ENCODE measurements around the gene NDST3.

Gene NDST3

GRCh38 chr4:118120120-118120760 is 86.0 kb downstream of the NDST3 start:
- no peaks in the 10 kb centered on the region for H3K4me1 ChIP-seq (ENCODE audit: insufficient read depth, low read length)
- no peaks in the 10 kb centered on the region for H3K9me3 ChIP-seq (ENCODE audit: insufficient read depth, low read length, severe bottlenecking)
- no peaks in the 10 kb centered on the region for H3K27me3 ChIP-seq (ENCODE audit: insufficient read depth, low read length, poor library complexity)
- DNase-seq (peak; percentile 17), ATAC-seq (ENCODE audit: insufficient read depth, low read depth) (peak; percentile 52)
- H3K4me2 ChIP-seq (ENCODE audit: insufficient read depth, low read length) = no peak overlapping the region
- no peak overlapping the region for H3K4me3 ChIP-seq (ENCODE audit: low read depth in 1 of 2, low read length in 2 of 2)
- H3K79me2 ChIP-seq (ENCODE audit: insufficient read depth, low read length) = peaks cover 6% of the 10 kb centered on the region; the same call in 1 of the 2 replicates
- no peak overlapping the region for H3K9ac ChIP-seq (ENCODE audit: low read depth, low read length)
- peak overlapping the region; percentile 25; the same call in 1 of the 2 replicates for H3K27ac ChIP-seq (ENCODE audit: low read length)
- no peaks in the 10 kb centered on the region for H4K20me1 ChIP-seq (ENCODE audit: insufficient read depth, low read length)
- TF ChIP-seq EZH2 (IDR thresholded peaks at IDR 0.05; ENCODE audit: borderline replicate concordance, low read depth, low read length, severe bottlenecking) = no peak
- TF ChIP-seq, protein P1, sequence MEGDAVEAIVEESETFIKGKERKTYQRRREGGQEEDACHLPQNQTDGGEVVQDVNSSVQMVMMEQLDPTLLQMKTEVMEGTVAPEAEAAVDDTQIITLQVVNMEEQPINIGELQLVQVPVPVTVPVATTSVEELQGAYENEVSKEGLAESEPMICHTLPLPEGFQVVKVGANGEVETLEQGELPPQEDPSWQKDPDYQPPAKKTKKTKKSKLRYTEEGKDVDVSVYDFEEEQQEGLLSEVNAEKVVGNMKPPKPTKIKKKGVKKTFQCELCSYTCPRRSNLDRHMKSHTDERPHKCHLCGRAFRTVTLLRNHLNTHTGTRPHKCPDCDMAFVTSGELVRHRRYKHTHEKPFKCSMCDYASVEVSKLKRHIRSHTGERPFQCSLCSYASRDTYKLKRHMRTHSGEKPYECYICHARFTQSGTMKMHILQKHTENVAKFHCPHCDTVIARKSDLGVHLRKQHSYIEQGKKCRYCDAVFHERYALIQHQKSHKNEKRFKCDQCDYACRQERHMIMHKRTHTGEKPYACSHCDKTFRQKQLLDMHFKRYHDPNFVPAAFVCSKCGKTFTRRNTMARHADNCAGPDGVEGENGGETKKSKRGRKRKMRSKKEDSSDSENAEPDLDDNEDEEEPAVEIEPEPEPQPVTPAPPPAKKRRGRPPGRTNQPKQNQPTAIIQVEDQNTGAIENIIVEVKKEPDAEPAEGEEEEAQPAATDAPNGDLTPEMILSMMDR (IDR thresholded peaks at IDR 0.05; ENCODE audit: borderline replicate concordance, extremely low read depth, low read length, poor library complexity, severe bottlenecking) = no peak
- no peak overlapping the region for H2AFZ ChIP-seq (ENCODE audit: low read depth, low read length)
- peaks cover 77% of the 10 kb centered on the region for H3K36me3 ChIP-seq (ENCODE audit: insufficient read depth, low read length)

- ATAC-seq (ENCODE audit: insufficient read depth, low read depth) (no peak), DNase-seq (no peak)
- Histone ChIP-seq H3K27ac (ENCODE audit: low read length) (no peak overlapping the region), H4K20me1 (ENCODE audit: insufficient read depth, low read length) (no peaks in the 10 kb centered on the region), H3K4me2 (ENCODE audit: insufficient read depth, low read length) (no peak overlapping the region), H3K36me3 (ENCODE audit: insufficient read depth, low read length) (peaks cover 75% of the 10 kb centered on the region), H3K4me1 (ENCODE audit: insufficient read depth, low read length) (no peaks in the 10 kb centered on the region), H3K79me2 (ENCODE audit: insufficient read depth, low read length) (peaks cover 29% of the 10 kb centered on the region), H2AFZ (ENCODE audit: low read depth, low read length) (no peak overlapping the region), H3K4me3 (ENCODE audit: low read depth in 1 of 2, low read length in 2 of 2) (no peak overlapping the region), H3K27me3 (ENCODE audit: insufficient read depth, low read length, poor library complexity) (no peaks in the 10 kb centered on the region), H3K9ac (ENCODE audit: low read depth, low read length) (no peak overlapping the region), H3K9me3 (ENCODE audit: insufficient read depth, low read length, severe bottlenecking) (peaks cover 15% of the 10 kb centered on the region)
- TF ChIP-seq, protein P1 (IDR thresholded peaks at IDR 0.05; ENCODE audit: borderline replicate concordance, extremely low read depth, low read length, poor library complexity, severe bottlenecking) = no peak
- no peak for TF ChIP-seq EZH2 (IDR thresholded peaks at IDR 0.05; ENCODE audit: borderline replicate concordance, low read depth, low read length, severe bottlenecking)
Observed at GRCh38 chr4:118124997-118125396, 90.7 kb downstream of the NDST3 start.

- Histone ChIP-seq H3K4me1 (ENCODE audit: insufficient read depth, low read length) (no peaks in the 10 kb centered on the region), H2AFZ (ENCODE audit: low read depth, low read length) (no peak overlapping the region), H3K79me2 (ENCODE audit: insufficient read depth, low read length) (no peaks in the 10 kb centered on the region), H3K27ac (ENCODE audit: low read length) (no peak overlapping the region), H3K27me3 (ENCODE audit: insufficient read depth, low read length, poor library complexity) (no peaks in the 10 kb centered on the region), H3K9me3 (ENCODE audit: insufficient read depth, low read length, severe bottlenecking) (no peaks in the 10 kb centered on the region), H3K9ac (ENCODE audit: low read depth, low read length) (no peak overlapping the region), H3K36me3 (ENCODE audit: insufficient read depth, low read length) (peaks cover 82% of the 10 kb centered on the region), H4K20me1 (ENCODE audit: insufficient read depth, low read length) (no peaks in the 10 kb centered on the region), H3K4me2 (ENCODE audit: insufficient read depth, low read length) (no peak overlapping the region), H3K4me3 (ENCODE audit: low read depth in 1 of 2, low read length in 2 of 2) (no peak overlapping the region)
- ATAC-seq (ENCODE audit: insufficient read depth, low read depth) (no peak), DNase-seq (no peak)
- TF ChIP-seq EZH2 (IDR thresholded peaks at IDR 0.05; ENCODE audit: borderline replicate concordance, low read depth, low read length, severe bottlenecking) = no peak
- TF ChIP-seq, protein P1 (IDR thresholded peaks at IDR 0.05; ENCODE audit: borderline replicate concordance, extremely low read depth, low read length, poor library complexity, severe bottlenecking) = no peak
Observed at GRCh38 chr4:118139241-118139640, 105.0 kb downstream of the NDST3 start.

Data from DND-41 (cell line).